A549 (cell line): ENCODE results near the gene ZXDC.

Source experiments
- CTCF ChIP-seq: fragments of >200 bp; sonication (Bioruptor Twin); formaldehyde crosslinking; IDR thresholded peaks from 3 replicates; pipeline ENCODE4 v1.5.1; 2016
- EP300 ChIP-seq, 2 experiments: fragments of >200 bp; sonication (Bioruptor Twin); formaldehyde crosslinking; IDR thresholded peaks; 2 replicates in 1 of 2; 3 replicates in 1 of 2; pipeline ENCODE4 v1.6.1; 2016 to 2017

GRCh38 chr3:126518779-126519177, 43.1 kb upstream of the ZXDC start:
- TF ChIP-seq EP300 (IDR thresholded peaks at IDR 0.05) (no peak), CTCF (no peak)
